ENCODE data around the gene DAD1.

DNA sequence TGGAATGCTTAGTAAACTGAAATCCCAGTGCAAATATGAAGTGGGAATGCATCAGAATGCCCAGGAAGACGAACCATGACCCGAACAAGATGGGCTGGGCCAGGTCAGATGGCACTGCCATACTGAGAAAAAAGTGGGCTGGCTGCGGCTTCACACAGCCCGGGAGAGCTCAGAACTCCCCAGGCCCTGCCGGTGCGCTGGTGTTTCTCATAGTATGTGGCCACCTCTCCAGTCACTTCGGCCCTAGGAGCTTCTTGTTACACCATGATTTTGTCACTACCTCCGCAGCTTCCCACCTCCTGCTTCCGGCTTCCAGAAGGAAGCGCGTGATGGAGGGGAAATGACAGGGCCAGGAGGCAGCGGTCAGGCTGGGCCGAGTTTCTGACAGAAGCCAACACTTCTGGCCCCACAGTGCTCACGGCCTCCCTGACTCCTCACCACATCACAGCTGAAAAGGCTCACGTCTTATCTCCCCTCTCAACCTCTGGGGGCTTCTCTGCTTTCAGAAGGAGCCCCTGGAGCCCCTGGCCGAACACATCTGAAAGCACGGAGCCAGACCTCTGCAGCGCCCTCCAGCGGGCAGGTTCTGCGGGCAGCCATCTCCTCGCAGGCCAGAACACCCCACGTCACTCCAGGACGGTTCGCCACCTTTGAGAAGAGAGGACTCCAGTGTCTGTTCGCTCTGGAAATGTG, 30.7 kb downstream of the DAD1 start:
- no peak for TF ChIP-seq EZH2 (IDR thresholded peaks at IDR 0.05; ENCODE audit: low read length, unreplicated experiment)
- TF ChIP-seq, protein P1, sequence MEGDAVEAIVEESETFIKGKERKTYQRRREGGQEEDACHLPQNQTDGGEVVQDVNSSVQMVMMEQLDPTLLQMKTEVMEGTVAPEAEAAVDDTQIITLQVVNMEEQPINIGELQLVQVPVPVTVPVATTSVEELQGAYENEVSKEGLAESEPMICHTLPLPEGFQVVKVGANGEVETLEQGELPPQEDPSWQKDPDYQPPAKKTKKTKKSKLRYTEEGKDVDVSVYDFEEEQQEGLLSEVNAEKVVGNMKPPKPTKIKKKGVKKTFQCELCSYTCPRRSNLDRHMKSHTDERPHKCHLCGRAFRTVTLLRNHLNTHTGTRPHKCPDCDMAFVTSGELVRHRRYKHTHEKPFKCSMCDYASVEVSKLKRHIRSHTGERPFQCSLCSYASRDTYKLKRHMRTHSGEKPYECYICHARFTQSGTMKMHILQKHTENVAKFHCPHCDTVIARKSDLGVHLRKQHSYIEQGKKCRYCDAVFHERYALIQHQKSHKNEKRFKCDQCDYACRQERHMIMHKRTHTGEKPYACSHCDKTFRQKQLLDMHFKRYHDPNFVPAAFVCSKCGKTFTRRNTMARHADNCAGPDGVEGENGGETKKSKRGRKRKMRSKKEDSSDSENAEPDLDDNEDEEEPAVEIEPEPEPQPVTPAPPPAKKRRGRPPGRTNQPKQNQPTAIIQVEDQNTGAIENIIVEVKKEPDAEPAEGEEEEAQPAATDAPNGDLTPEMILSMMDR (conservative IDR thresholded peaks at IDR 0.05; ENCODE audit: low read depth, low read length): no peak
- no peak for TF ChIP-seq EZH2phosphoT487 (IDR thresholded peaks at IDR 0.05; ENCODE audit: borderline replicate concordance, low read length)
